KMS-11 (cell line): ENCODE measurements around the gene SHROOM3.
A peak's percentile ranks its signal among the peaks of the same experiment; 100 is the strongest.
"Not testable (repeated sequence)": the region's sequence is repeated elsewhere in the genome, so short reads cannot be mapped to it uniquely, and the experiment has no call there.

Experiments used
- H2AFZ ChIP-seq: fragments of 200-600 bp; sonication (generic); 2 replicates; pipeline ENCODE4 v1.6.1; 2016; ENCODE audit warnings: antibody characterized with exemption, mixed run types, low read depth
- H3K27ac ChIP-seq: fragments of 200-600 bp; sonication (generic); 2 replicates; pipeline ENCODE4 v1.6.1; 2016; ENCODE audit warnings: mild to moderate bottlenecking, mixed run types
- H3K27me3 ChIP-seq: fragments of 200-600 bp; sonication (generic); 2 replicates; pipeline ENCODE4 v1.6.1; 2017; ENCODE audit warnings: mild to moderate bottlenecking, low read depth, mixed run types, moderate library complexity; ENCODE audit not compliant: insufficient read depth
- H3K36me3 ChIP-seq: fragments of 200-600 bp; sonication (generic); 2 replicates; pipeline ENCODE4 v1.6.1; 2017; ENCODE audit warnings: mild to moderate bottlenecking, mixed run types; ENCODE audit not compliant: insufficient read depth
- H3K4me1 ChIP-seq: fragments of 200-600 bp; sonication (generic); 2 replicates; pipeline ENCODE4 v1.6.1; 2016; ENCODE audit warnings: mild to moderate bottlenecking, low read depth, mixed run types; ENCODE audit not compliant: poor library complexity, severe bottlenecking
- H3K4me2 ChIP-seq: fragments of 200-600 bp; sonication (generic); 2 replicates; pipeline ENCODE4 v1.7.0; 2016; ENCODE audit warnings: mild to moderate bottlenecking, mixed run types
- H3K4me3 ChIP-seq: fragments of 200-600 bp; sonication (generic); IDR thresholded peaks from 2 replicates; pipeline ENCODE4 v1.6.1; 2017; ENCODE audit warnings: low read depth, low read length, mixed read lengths; ENCODE audit not compliant: insufficient read depth
- H3K79me2 ChIP-seq: fragments of 200-600 bp; sonication (generic); 2 replicates; pipeline ENCODE4 v1.6.1; 2016; ENCODE audit warnings: low read depth, mixed run types; ENCODE audit not compliant: insufficient read depth
- H3K9ac ChIP-seq: fragments of 200-600 bp; sonication (generic); 2 replicates; pipeline ENCODE4 v1.6.1; 2016; ENCODE audit warnings: mild to moderate bottlenecking, mixed run types
- H4K20me1 ChIP-seq: fragments of 200-600 bp; sonication (generic); 2 replicates; pipeline ENCODE4 v1.6.1; 2016; ENCODE audit warnings: mild to moderate bottlenecking, mixed run types; ENCODE audit not compliant: insufficient read depth
- TF ChIP-seq, protein P1 (sequence below): fragments of 200-600 bp; sonication (generic); conservative IDR thresholded peaks from 2 replicates; pipeline ENCODE4 v1.6.1; 2017; ENCODE audit warnings: low read depth, mild to moderate bottlenecking, antibody characterized with exemption, low read length, moderate library complexity, mixed read lengths

Gene SHROOM3

DNA sequence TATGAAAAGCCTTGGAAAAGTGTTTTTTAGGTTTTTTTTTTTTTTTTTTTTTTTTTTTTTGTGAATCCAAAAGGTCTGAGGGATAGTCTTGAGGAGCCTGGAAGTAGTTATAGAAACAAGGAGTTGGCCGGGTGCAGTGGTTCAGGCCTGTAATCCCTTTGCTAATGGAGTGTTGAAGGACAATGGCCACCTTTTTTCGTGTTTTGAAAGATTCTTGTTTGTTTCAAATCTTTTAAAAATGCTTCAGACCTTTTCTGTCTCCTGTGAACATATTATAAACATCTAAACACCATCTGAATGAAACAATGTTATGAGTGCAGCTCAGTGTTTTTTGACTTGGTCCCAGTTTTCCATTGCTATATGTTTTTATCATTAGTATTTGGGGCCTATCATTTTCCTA, 285.1 kb downstream of the SHROOM3 start:
- TF ChIP-seq, protein P1, sequence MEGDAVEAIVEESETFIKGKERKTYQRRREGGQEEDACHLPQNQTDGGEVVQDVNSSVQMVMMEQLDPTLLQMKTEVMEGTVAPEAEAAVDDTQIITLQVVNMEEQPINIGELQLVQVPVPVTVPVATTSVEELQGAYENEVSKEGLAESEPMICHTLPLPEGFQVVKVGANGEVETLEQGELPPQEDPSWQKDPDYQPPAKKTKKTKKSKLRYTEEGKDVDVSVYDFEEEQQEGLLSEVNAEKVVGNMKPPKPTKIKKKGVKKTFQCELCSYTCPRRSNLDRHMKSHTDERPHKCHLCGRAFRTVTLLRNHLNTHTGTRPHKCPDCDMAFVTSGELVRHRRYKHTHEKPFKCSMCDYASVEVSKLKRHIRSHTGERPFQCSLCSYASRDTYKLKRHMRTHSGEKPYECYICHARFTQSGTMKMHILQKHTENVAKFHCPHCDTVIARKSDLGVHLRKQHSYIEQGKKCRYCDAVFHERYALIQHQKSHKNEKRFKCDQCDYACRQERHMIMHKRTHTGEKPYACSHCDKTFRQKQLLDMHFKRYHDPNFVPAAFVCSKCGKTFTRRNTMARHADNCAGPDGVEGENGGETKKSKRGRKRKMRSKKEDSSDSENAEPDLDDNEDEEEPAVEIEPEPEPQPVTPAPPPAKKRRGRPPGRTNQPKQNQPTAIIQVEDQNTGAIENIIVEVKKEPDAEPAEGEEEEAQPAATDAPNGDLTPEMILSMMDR = no peak
- H3K4me2 ChIP-seq = no peak overlapping the region
- no peaks in the 10 kb centered on the region for H3K79me2 ChIP-seq
- no peaks in the 10 kb centered on the region for H4K20me1 ChIP-seq
- H3K36me3 ChIP-seq = no peaks in the 10 kb centered on the region
- no peaks in the 10 kb centered on the region for H3K27me3 ChIP-seq
- no peak overlapping the region for H3K27ac ChIP-seq
- H3K4me3 ChIP-seq = no peak overlapping the region
- peaks cover 27% of the 10 kb centered on the region for H3K4me1 ChIP-seq
- H3K9ac ChIP-seq = no peak overlapping the region
- H2AFZ ChIP-seq = no peak overlapping the region

DNA sequence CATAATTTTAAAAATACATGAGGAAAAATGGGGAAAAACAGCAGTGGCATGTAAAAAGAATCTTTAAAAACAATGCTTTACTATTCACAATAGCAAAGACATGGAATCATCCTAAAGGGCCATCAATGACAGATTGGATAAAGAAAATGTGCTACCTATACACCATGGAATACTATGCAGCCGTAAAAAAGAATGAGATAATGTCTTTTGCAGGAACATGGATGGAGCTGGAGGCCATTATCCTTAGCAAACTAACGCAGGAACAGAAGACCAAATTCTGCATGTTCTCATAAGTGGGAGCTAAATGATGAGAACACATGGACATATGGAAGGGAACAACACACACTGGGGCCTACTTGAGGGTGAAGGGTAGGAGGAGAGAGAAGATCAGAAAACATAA, 287.1 kb downstream of the SHROOM3 start:
- not testable (repeated sequence) for H4K20me1 ChIP-seq, H3K79me2 ChIP-seq, H3K4me3 ChIP-seq, H2AFZ ChIP-seq, H3K9ac ChIP-seq, H3K4me2 ChIP-seq, H3K27ac ChIP-seq, H3K36me3 ChIP-seq, H3K27me3 ChIP-seq
- peaks cover 29% of the 10 kb centered on the region for H3K4me1 ChIP-seq

DNA sequence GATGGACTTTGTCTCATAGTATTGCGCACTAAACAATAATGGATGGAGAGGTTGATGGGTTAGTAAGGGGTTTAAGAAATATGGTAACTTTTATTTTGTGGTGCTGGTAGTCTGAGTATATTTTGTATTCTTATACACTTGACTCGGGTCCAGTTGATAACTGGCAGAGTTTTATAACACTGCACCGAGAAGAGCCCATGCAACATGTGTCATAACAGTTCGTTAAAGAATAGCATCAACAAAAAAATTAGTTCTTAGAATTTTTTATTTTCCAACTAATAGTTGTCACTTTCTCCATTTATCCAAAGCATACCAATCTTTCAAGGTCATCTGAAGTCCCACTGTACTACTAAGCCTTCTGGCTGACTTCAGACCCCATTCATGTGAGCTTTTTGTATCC, 287.8 kb downstream of the SHROOM3 start:
- H3K27me3 ChIP-seq = no peaks in the 10 kb centered on the region
- TF ChIP-seq, protein P1 = no peak
- no peaks in the 10 kb centered on the region for H3K79me2 ChIP-seq
- peaks cover 29% of the 10 kb centered on the region for H3K4me1 ChIP-seq
- no peaks in the 10 kb centered on the region for H4K20me1 ChIP-seq
- no peaks in the 10 kb centered on the region for H3K36me3 ChIP-seq
- no peak overlapping the region for H3K4me3 ChIP-seq
- no peak overlapping the region for H2AFZ ChIP-seq
- H3K4me2 ChIP-seq = peak overlapping the region; percentile 13; the same call in 1 of the 2 replicates
- H3K9ac ChIP-seq = no peak overlapping the region
- no peak overlapping the region for H3K27ac ChIP-seq

DNA sequence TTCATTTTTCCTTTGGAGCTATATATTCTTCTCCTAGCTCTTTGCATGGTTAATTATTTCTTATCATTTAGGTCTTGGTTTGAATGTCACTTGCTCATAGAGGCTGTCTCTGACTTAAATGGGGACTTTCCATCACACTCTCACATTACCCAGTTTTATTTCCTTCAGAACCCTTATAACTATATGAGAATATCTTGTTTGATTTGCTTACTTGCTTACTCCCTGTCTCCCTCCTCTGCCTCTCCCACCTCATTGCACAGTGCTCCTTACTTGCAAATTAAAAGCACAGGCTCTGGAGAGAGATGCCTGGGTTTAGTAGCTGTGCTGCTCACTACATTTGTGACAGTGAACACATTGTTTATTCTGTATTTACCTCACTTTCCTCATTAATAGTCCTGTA, 288.3 kb downstream of the SHROOM3 start:
- Histone ChIP-seq H3K4me3 (no peak overlapping the region), H3K27ac (no peak overlapping the region), H3K4me2 (peak overlapping the region; percentile 13; the same call in 1 of the 2 replicates), H3K4me1 (peaks cover 29% of the 10 kb centered on the region), H4K20me1 (no peaks in the 10 kb centered on the region), H3K9ac (no peak overlapping the region), H3K79me2 (no peaks in the 10 kb centered on the region), H2AFZ (no peak overlapping the region), H3K36me3 (no peaks in the 10 kb centered on the region), H3K27me3 (no peaks in the 10 kb centered on the region)
- TF ChIP-seq, protein P1 = no peak; the same call in 1 of the 2 replicates

DNA sequence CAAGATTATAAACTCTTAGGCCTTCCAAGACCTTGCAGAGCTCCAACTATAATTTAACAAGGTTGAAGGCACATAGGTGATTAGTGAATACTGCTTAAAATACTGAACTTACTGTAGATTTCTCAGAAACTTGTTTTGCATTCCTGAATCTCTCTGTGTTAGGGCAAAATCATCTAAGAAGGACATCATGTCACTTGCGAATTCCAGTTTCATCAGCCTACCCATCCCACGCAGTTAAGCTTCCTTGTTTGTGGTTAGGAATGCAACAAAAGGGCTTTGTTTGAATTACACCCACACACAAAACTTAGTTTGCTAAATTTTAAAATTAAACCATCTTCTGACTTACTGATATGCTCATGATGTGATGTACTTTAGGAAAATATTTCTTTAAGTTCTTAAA, 288.9 kb downstream of the SHROOM3 start:
- Histone ChIP-seq H3K79me2 (no peaks in the 10 kb centered on the region), H3K27me3 (no peaks in the 10 kb centered on the region), H3K36me3 (no peaks in the 10 kb centered on the region), H3K9ac (no peak overlapping the region), H3K4me1 (peaks cover 29% of the 10 kb centered on the region), H3K27ac (no peak overlapping the region), H2AFZ (no peak overlapping the region), H3K4me3 (no peak overlapping the region), H3K4me2 (peak overlapping the region; percentile 13; the same call in 1 of the 2 replicates), H4K20me1 (no peaks in the 10 kb centered on the region)
- TF ChIP-seq, protein P1 = no peak
